Fibroblast of lung (primary cell): Measurements from ENCODE around the gene GSG1L.

Source experiments
- CTCF ChIP-seq, 2 donors: IDR thresholded peaks in 1 of 2; conservative IDR thresholded peaks in 1 of 2; 1 replicate in 1 of 2; 2 replicates in 1 of 2; pipeline ENCODE4 v1.5.1; 2011 to 2012; ENCODE audit warnings: low read length in 2 of 2, control low read depth in 1 of 2, inconsistent platforms in 1 of 2, low read depth in 1 of 2, mild to moderate bottlenecking in 1 of 2
- EZH2 ChIP-seq: IDR thresholded peaks from 2 replicates; pipeline ENCODE4 v1.5.1; 2012; ENCODE audit warnings: low read length, control low read depth, mild to moderate bottlenecking; ENCODE audit errors: missing control alignments

- no peak for TF ChIP-seq CTCF (conservative IDR thresholded peaks at IDR 0.05 in 1 of 2, IDR thresholded peaks at IDR 0.05 in 1 of 2; ENCODE audit: low read depth in 1 of 2, low read length in 2 of 2)
- TF ChIP-seq EZH2: no peak
These were observed 183.8 kb downstream of the GSG1L start for GRCh38 chr16:27879601-27880247.
